ENCODE data around the gene RAI2.

- TF ChIP-seq CTCF (IDR thresholded peaks at IDR 0.05) (no peak), POLR2A (IDR thresholded peaks at IDR 0.05; ENCODE audit: low read depth) (no peak)
Measured at GRCh38 chrX:17818726-17819125, 42.4 kb downstream of the RAI2 start.
